Esophagus squamous epithelium (tissue), 4 donors: ENCODE measurements around the gene OR13J1.

ENCODE experiments used
- CTCF ChIP-seq, 6 experiments: fragments of 450-650 bp in 4 of 6; fragments of 200-600 bp in 2 of 6; sonication (generic) in 2 of 6; IDR thresholded peaks; one replicate each; pipeline ENCODE4 v1.5.1; 2016 to 2019; ENCODE audit warnings: antibody characterized with exemption in 6 of 6, mild to moderate bottlenecking in 4 of 6, moderate library complexity in 4 of 6
- POLR2A ChIP-seq, 4 donors: fragments of 450-650 bp; IDR thresholded peaks; one replicate each; pipeline ENCODE4 v1.6.1; 2017; ENCODE audit warnings: antibody characterized with exemption in 4 of 4, mild to moderate bottlenecking in 4 of 4, moderate library complexity in 3 of 4

- TF ChIP-seq CTCF (IDR thresholded peaks at IDR 0.05) (no peak), POLR2A (IDR thresholded peaks at IDR 0.05) (no peak)
Measured at GRCh38 chr9:35856206-35856605, 14.0 kb downstream of the OR13J1 start.
